Activated T-cell treated with anti-CD3 and anti-CD28 coated beads, Interleukin-2, amount 50 U/mL, for 48 hours (primary cell): ENCODE measurements around the gene MRGPRX3.
A peak's percentile ranks its signal among the peaks of the same experiment; 100 is the strongest.
"Not testable (repeated sequence)": the region's sequence is repeated elsewhere in the genome, so short reads cannot be mapped to it uniquely, and the experiment has no call there.

Source experiments
- DNase-seq, 2 experiments: peaks; one replicate each; pipeline ENCODE4 v3.0.0-alpha.2; 2020

The MRGPRX3 gene

DNA sequence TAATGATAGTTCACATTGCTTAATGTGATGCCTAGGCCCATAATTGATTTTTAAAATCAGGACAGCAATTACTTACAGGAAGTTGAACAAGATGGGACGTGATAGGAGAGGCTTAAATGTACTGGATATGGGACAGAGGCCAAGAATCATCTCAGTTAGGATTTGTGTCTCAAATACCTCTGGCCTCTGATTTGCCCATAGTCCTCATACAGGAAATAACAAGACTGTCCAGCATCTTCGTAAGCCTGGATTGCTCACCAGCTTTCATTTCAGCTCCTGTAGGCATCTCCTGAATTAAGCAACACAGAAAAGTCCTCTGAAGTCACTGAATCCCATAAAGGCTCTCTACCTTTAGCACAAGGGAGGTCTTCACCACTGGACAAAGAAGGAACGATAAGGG lies at the start of gene MRGPRX3:
MRGPRX3 (plus strand) TSS at position 231 of the 400 bp plus-strand sequence. CDS start 4,632 bp downstream, outside the sequence.
- no peak for DNase-seq

DNA sequence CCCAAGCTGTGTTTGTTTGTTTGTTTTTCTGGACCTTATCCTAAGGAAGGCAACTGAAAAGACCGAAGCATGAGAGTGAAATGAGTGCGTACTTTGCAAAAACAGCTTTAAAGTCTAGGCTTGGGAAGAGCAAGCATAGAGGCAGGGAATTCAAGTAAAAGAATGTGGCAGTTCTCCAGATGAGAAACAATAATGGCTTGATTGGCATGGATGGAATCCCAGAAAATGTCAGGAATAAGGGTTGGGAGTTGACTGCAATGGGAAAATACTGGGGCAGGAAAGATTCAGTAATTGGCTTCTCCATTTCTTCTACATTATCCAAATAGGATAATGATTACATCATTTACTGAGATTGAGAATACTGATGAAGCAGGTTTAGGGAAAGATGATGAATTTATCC lies 44.0 kb upstream of the MRGPRX3 start:
- no peak for DNase-seq

DNA sequence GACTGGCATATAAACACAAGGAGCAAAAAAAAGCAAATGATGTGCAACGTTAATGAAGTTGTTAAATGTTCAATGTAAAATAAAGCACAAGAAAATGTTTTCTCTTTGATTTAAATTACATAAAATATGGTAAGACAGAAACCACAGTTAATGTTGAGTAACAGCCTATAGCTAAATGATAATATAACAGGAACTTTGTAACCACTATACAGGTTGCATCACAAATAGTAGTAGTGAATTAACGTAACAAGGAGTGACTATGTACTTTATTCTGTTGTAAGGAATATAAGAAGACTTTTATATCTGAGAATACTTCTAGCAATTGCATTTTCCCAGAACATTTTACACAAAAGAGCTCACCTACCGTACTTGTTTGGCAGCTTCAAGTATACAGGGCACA lies 43.4 kb upstream of the MRGPRX3 start:
- DNase-seq: no peak

DNA sequence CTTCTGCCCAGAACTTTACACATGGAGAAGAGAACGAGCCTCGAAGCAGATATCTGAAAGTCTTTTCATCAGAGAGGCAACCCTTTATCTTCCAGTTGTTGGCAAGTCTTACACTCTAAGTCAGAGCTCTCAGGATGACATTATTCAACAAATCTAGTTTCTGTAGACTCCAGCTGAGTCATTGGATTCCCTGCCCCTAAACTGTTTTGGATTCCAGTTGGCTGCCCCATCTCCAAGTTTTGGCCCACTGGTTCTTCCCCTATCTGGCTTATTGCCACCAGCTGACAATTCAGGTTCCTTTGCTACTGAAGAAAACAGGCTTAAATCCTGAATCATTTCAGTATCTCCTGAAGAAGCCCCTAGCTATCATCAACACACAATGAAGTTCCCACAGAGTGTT lies 40.6 kb upstream of the MRGPRX3 start:
- DNase-seq: no peak

DNA sequence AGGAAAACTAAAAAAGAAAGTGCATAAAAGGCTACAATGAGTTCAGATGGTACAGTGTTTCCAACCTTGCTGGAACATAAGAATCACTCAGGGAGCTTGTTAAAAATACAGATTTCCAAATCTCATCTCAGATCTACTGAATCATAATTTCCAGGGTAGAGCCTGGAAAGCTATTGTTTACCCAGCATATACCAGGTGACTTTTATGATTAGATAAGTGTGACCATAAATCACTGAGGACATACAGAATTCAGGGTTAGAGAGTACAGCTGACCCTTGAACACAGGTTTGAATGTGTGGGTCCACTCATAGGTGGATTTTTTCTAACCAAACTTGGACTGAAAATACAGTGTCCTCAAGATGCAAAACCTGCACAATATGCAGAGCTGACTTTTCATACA lies 38.4 kb upstream of the MRGPRX3 start:
- DNase-seq: no peak

DNA sequence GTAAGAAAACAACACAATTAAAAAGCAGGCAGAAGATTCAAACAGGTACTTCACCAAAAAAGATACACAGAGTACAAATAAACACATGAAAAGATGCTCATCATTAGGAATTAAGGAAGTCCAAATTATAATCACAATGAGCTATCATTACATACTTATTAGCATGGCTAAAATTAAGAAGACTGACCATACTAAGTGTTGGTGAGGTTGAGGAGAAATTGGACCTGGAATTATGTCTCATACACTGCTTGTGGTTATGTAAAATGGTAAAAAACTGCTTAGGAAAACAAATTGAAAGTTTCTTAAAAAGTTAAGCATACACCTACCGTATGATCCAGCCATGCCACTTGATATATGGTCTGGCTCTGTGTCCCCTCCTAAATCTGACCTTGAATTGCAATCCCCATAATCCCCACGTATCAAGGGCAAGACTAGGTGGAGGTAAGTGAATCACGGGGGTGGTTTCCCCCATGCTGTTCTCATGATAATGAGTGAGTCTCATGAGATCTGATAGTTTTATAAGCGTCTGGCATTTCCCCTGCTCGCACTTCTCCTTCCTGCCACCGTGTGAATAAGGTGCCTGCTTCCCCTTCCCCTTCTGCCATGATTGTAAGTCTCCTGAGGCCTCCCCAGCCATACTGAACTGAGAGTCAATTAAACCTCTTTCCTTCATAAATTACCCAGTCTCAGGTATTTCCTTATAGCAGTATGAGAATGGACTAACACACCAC lies 31.3 kb upstream of the MRGPRX3 start:
- peak in 1 of 2 experiments; percentile 34 for DNase-seq

DNA sequence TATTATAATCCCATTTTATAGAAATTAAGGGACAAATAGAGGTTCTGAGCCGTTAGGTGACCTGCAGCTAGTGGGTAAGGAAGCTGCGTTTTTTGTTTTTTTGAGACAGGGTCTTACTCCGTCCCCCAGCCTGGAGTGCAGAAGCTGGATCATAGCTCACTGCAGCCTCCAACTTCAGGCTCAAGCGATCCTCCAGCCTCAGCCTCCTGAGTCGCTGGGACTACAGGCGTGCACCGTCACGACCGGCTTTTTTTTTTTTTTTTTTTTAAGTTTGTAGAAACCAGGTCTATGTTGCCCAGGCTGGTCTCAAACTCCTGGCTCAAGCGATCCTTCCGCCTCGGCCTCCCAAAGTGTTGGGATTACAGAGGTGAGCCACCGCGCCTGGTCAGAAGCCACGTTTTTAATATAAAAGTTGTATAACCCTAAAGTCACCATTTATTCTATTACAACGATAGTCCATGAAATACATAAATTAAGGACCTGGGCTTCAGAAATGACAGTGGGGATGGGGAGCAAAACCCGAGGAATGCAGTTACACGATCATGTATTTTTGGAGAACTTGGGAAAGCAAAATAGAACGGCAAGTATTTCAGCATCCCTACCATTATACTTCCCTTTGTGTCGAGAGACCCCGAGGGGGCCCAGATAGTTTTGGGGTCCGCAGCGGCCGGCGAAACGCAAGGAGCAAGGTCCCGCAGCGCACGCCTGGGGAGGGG lies 27.1 kb upstream of the MRGPRX3 start:
- no peak for DNase-seq

DNA sequence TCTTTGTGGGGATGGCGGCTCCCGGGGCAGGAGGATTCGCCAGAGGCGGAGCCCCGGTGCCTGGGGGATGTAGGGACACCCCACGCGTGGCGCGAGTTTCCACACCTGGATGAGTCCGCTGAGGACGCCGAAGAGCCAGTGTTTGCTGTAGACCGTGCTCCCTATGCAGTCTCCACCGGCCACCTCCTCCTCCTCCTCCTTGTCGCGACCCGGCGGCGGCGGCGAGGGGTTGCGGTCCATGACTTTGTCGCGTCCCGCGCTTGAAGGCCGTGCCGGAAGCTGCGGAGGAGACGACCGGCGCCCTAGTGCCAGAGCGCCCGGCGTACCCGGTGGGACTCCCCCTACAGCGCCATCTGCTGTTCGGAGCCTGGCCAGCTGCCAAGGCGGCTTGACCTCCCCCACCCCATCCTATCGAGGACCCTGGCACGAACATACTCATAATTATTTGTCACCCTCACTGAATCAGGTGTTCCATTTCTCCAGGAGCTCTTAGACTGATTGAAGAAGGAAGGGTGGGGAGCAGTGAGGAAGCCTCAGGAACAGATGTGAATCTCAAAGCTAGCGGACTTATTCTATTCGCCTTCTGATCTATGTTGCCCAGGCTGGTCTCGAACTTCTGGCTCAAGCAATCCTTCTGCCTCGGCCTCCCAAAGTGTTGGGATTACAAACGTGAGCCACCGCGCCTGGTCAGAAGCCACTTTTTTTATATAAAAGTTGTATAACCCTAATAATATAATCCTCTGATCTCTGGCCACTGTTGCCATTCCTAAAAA lies 26.4 kb upstream of the MRGPRX3 start, which contains the start of gene SAAL1:
SAAL1 (minus strand) TSS at position 281 of the 773 bp plus-strand sequence; CDS start at position 240, 41 bp downstream.
- peak; percentile 93 to 95 for DNase-seq

DNA sequence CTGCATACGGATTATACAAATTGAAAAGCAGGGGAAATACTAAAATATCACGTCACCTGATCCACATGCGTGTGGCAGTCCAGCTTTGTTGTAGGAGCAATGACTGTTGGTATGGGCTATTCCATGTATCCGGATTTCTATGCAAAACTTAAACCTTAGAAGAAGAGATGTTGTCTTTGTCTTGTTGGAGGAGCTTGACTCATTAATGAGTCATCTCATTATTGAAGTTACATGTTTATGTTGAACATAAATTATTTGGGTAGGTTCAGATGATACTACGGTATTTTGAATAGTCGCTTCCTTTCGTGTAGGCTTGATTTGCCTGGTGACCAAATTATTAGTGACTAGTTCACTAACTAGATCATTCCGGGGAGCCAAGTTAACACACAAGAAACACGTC lies 25.7 kb upstream of the MRGPRX3 start:
- no peak for DNase-seq

- DNase-seq: no peak
These were observed 24.1 kb upstream of the MRGPRX3 start for GRCh38 chr11:18108254-18108653.

DNA sequence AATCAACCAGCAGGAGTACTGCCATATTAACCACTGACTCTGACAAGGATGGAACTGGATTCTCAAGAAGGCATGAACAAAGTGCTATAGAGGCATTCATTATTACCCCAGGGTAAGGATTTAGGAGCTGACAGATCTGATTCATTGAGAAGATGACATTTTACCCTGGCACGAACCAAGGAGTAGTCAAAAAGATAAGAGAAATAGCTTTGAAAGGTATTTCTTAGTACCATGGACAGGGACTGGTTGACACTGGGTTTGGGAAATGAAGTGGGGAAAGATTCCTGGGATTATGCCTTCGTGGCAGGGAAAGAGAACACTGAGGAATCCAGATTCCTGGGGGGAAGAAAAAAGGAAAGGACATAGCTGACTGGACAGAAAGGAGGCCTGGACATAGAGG lies 21.4 kb upstream of the MRGPRX3 start:
- no peak for DNase-seq

DNA sequence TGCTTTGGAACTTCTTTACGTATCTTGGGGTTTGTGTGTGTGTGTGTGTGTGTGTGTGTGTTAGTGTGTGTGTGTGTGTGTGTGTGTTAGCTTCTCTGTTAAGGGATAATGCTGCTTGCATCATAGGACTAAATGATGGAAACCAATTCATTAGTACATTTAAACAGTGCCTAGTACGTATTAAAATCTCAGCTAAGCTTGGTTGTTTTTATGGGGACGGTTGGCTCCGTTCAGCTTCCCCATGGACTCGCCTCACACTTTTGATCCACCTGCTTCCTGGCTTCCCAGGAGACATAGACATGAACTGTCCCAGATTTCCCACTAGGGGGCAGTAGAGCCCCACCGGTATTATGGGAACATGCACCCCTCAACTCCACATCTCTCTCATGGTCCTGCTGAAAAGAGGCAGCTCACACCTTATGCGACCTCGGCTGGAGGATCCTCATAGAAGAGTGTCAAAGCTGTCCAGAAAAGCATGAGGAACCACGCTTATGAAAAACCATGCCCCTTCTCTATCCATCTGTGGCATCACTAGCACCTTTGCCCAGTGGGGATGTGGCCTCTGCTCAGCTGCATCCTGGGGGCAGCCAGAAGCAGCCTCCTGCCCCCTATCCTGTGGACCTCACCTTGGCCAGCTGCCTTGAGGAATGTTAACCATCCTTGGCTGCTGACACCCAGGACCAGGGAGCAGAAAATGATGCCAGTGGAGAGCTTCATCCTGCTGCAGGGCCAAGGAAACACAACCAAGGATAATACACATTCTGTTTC lies 16.8 kb upstream of the MRGPRX3 start:
- DNase-seq: peak; percentile 71 to 75

DNA sequence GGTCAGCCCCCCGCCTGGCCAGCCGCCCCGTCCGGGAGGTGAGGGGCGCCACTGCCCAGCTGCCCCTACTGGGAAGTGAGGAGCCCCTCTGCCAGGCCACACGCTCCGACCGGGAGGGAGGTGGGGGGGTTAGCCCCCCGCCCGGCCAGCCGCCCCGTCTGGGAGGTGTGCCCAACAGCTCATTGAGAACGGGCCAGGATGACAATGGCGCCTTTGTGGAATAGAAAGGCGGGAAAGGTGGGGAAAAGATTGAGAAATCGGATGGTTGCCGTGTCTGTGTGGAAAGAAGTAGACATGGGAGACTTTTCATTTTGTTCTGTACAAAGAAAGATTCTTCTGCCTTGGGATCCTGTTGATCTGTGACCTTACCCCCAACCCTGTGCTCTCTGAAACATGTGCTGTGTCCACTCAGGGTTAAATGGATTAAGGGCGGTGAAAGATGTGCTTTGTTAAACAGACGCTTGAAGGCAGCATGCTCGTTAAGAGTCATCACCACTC lies 11.0 kb upstream of the MRGPRX3 start:
- DNase-seq: not testable (repeated sequence)

DNA sequence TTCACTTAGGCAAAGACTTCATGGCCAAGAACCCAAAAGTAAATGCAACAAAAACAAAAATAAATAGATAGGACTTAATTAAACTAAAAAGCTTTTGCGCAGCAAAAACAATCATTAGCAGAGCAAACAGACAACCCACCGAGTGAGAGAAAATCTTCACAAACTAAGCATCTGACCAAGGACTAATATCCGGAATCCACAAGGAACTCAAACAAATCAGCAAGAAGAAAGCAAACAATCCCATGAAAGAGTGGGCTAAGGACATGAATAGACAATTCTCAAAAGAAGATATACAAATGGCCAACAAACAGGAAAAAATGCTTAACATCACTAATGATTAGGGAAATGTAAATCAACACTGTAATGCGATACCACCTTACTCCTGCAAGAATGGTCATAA lies 1.3 kb upstream of the MRGPRX3 start:
- not testable (repeated sequence) for DNase-seq

GRCh38 chr11:18135308-18135707 lies 2.9 kb downstream of the MRGPRX3 start:
- no peak for DNase-seq

- DNase-seq: no peak
These were observed 4.9 kb downstream of the MRGPRX3 start for GRCh38 chr11:18137186-18137800.

- DNase-seq: no peak
These were observed 7.8 kb downstream of the MRGPRX3 start for GRCh38 chr11:18140145-18140544.

- no peak for DNase-seq
These were observed 11.9 kb downstream of the MRGPRX3 start for GRCh38 chr11:18144243-18144642.

DNA sequence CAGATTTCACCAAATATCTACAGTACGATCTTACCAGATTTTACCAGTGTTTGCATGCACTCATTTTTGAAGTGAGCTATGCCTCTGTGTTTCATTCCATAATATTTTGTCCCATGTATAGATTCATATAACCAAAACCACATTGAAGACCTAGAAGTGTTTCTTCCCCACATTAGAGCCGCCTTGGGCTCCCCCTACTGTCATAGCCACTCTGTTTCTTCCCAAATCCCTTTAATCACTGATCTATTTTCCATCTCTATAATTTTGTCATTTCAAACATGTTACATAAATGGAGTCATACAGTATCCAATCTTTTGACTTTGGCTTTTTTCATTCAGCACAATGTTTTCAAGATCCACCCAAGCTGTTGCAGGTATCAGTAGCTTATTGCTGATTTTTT lies 12.7 kb downstream of the MRGPRX3 start:
- DNase-seq: no peak

DNA sequence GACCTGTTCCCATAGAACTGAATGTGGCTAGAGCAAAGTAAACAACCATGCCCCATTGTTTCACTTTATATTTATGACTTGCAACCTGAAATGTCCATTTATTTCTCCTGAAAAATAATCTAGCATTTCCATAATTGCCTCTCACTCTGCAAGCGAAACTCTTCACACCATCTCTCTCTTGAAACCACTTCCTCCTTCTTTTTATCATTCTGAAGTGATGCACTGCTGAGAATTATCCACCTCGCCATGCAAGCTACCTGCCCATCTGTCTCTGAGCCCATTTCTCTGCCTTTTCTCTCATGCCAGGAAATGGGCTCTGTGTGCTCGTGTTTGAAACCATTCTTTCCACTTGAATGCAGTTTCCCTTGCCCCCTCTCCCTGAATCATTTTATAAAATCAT lies 13.5 kb downstream of the MRGPRX3 start:
- no peak for DNase-seq

DNA sequence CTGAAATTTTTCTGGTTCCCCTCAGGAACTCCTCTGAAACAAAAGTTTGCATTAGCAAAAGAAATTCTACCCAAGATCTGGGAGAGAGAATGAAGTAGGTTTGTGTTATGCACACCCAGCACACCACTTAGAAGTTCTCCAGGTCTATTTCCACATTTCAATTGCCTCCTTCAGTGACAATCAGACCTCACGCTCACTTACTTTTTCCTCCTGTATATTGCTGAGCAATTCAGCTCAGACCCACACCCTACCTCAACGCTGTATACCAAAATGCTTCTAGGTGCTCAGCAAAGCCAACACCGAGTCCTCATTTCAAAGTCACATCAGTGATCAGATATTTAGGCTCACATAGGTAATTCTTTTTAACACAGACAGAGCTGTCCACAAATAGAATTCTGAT lies 19.2 kb downstream of the MRGPRX3 start:
- DNase-seq: no peak

DNA sequence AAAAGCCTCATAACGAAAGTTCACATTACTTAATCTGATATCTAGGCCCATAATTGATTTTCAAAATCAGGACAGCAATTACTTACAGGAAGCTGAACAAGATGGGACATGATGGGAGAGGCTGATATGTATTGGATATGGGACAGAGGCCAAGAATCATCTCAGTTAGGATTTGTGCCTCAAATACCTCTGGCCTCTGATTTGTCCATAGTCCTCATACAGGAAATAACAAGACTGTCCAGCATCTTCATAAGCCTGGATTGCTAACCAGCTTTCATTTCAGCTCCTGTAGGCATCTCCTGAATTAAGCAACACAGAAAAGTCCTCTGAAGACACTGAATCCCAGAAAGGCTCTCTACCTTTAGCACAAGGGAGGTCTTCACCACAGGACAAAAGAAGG lies 36.0 kb downstream of the MRGPRX3 start:
- no peak for DNase-seq
